Measurements from ENCODE around the gene NHLH2.

Gene NHLH2

DNA sequence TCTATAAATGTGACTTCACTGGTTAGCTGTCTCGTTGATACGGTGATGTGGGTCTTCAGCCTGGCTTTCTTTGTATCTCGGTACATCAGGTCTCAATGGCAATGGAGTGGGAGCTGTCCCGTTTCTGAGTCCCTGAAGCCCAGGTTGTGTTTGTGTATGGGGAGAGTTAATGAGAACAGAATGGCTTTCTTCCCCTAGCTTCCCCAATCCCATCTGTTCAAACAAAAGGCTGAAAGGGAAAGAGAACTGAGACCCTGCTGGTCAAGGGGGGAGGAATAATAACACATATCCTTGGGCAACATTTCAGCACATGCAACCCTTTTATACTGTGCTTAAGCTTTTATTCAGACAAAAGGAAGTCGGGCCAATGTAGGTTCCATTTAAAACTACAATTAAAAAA, 44.0 kb downstream of the NHLH2 start:
- no peak for FAIRE-seq

DNA sequence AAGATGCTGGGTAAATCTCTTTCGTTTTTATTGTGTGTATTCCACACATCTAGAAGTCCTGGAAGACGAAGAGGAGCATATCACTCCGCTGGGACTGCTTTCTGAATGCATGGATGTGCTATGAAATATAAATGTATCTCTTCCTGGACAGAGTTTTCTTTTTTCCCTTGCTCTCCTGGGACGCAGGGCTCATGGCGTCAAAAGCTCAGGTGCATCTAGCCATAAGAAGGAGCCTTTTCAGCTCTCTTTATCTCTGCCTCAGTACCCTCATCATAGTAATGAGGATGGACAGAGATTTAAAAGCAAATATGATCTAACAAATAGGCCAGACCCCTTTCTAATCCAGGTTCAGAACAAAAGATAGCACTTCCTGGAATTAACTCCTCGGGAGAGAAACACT, 44.9 kb downstream of the NHLH2 start:
- no peak for FAIRE-seq

DNA sequence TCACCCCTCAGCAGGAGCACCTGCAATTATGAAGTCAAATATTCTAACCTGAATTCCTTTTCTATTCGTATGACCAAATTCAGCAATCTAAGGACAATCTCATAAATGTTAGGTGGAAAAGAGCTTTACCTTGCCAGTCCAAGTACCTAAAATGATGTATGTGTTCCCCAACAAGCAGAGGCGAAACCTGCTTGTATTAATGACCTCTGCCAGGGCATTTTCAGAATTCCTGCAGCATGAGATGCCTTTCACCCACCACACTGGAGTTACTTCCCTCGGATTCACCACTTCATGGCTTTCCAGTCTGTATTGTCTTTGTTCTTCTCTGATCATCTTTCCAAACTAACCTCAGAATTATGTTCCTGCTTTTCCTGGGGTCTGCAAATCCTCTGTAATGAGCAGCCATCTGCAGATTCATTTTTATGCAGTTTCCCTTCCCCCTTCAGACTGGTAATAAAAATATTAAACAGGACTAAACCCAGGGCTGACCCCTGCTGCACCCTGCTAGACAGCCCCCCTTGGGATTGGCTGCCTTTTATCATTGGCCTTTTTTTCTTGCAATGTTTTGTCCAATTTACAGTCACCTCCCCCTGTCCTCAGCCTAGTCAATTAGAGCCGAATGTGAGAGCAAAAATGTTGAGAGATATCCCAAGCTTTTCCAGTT, 45.8 kb downstream of the NHLH2 start:
- no peak for FAIRE-seq

DNA sequence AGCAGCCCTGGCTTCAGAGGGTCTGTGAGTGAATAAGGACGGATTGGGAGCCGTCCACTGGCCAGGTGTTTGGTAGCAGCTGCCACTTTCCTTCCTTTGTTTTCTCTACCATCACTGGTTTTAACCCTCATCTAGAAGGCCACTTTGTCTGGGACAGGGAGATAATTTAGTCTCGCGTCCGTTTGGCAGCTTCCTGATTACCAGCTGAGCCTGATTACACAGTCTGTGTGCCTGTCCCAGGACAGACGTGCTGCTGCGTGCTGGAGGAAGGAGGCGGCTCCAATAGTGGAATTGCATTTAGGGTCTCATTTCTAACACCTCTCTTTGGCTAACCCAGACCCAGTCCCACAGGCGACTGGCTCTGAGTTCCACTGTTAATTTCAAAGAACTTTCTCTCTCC, 47.8 kb downstream of the NHLH2 start:
- FAIRE-seq, result no peak

DNA sequence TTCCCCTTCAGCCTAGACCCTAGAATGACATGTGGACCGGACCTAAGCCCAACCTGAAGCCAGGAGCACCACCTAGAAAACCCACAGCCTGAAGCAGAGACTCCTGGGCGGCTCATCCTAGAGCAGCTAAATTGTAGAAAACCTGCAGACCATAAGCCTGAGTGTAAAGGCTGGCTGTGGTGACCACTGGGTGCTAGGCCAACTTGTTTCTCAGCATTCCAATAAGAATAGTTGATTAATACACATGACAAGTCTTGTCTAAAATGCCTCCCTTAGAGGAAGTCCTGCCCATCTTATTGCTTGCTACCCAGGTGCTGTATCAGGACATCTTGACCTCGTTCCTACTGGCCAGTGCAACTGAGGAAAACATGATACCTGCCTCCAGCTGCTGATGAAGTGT, 49.1 kb downstream of the NHLH2 start:
- no peak for FAIRE-seq

DNA sequence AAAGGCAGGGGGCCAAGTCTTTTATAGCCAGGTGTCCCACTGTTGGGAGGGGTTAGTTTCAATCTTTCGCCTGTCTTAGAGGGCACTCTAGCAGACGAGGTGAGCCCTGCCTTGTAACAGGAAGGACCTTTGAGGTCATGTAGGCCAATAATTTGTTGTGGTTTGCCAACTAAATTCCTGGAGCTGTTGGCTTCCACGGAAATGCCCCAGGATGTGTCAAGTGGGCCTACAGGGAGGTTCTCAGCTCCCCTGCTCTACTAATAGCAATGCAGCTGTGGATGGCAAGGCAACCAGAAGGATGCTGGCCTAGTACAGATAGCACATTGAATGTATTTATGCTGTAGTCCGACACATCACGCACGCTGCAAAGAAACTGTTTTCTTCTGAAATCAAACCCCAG, 50.1 kb downstream of the NHLH2 start:
- no peak for FAIRE-seq

DNA sequence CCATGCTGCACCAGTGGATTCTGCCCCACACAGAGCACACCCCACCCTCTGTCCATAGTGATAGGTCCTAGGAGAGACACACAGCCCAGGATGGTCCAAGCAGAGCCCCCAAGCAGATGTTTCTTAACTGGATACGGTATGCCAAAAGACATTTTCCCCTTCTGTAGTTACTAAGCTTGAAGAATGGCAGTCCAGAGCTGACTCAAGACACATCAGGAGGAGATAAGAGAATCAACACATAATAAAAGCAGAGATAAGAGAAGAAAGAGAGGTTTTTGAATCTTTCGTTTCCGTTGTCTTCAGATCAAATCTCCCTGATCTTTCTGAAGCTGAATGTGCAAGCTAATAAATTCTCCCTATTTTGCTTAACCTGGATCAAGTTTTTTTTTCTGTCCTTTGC, 50.6 kb downstream of the NHLH2 start:
- no peak for FAIRE-seq

All from A204.1 (cell line).